HEK293 (cell line): Measurements from ENCODE around the gene GAA.

ENCODE experiments used
- CTCF ChIA-PET: fragments of 350-600 bp; formaldehyde crosslinking; extraction: SDS; loops from one replicate; lab custom pipeline; 2021; ENCODE audit warnings: antibody characterized with exemption; lab: Yijun Ruan, JAX
- POLR2A ChIA-PET: fragments of 300-600 bp; formaldehyde crosslinking; extraction: SDS; loops from one replicate; lab custom pipeline; 2020; ENCODE audit warnings: antibody characterized with exemption, inconsistent platforms; lab: Yijun Ruan, JAX
- H3K27ac ChIP-seq: fragments of 200-500 bp; sonication (Bioruptor generic); 2 replicates; pipeline ENCODE4 v1.5.1; 2014; ENCODE audit warnings: low read depth, low read length, control low read depth, inconsistent platforms; ENCODE audit errors: extremely low read depth
- H3K36me3 ChIP-seq, 2 experiments: fragments of 200-500 bp in 1 of 2; sonication (Bioruptor generic) in 1 of 2; 1 replicate in 1 of 2; 2 replicates in 1 of 2; pipeline ENCODE4 v1.5.1; 2014 to 2017; ENCODE audit warnings: inconsistent platforms in 2 of 2, low read length in 2 of 2; ENCODE audit not compliant: control insufficient read depth in 2 of 2, insufficient read depth in 1 of 2
- H3K4me1 ChIP-seq: fragments of 200-500 bp; sonication (Bioruptor generic); 2 replicates; pipeline ENCODE4 v1.5.1; 2014; ENCODE audit warnings: mild to moderate bottlenecking, low read length, inconsistent platforms; ENCODE audit not compliant: control insufficient read depth, insufficient read depth
- H3K4me3 ChIP-seq: 2 replicates; pipeline ENCODE4 v1.5.1; 2011; ENCODE audit warnings: low read depth, mild to moderate bottlenecking, control low read depth, low read length, moderate library complexity
- H3K9me3 ChIP-seq: fragments of 200-500 bp; sonication (Bioruptor generic); 2 replicates; pipeline ENCODE4 v1.5.1; 2014; ENCODE audit warnings: low read depth, low read length, inconsistent platforms; ENCODE audit not compliant: control insufficient read depth, insufficient read depth
- GFI1B ChIP-seq: fragments of 450-650 bp; formaldehyde crosslinking; IDR thresholded peaks from 2 replicates; pipeline ENCODE4 v1.5.1; 2016; ENCODE audit warnings: missing biosample characterization, missing genetic modification characterization
- IKZF3 ChIP-seq: fragments of 450-650 bp; IDR thresholded peaks from 2 replicates; pipeline ENCODE4 v1.5.0; 2018; ENCODE audit warnings: missing biosample characterization, mild to moderate bottlenecking, missing genetic modification characterization, moderate library complexity
- KLF7 ChIP-seq: fragments of 450-650 bp; formaldehyde crosslinking; IDR thresholded peaks from 2 replicates; pipeline ENCODE4 v1.5.1; 2016; ENCODE audit warnings: missing biosample characterization, missing genetic modification characterization, borderline replicate concordance
- MEIS1 ChIP-seq: sonication (generic); formaldehyde crosslinking; IDR thresholded peaks from 2 replicates; pipeline ENCODE4 v1.8.1; 2022; ENCODE audit warnings: missing genetic modification reagents, mild to moderate bottlenecking, borderline replicate concordance
- SP7 ChIP-seq: fragments of 450-650 bp; formaldehyde crosslinking; IDR thresholded peaks from 2 replicates; pipeline ENCODE4 v1.5.1; 2016; ENCODE audit warnings: missing biosample characterization, missing genetic modification characterization
- ZFP37 ChIP-seq: fragments of 450-650 bp; formaldehyde crosslinking; IDR thresholded peaks from 2 replicates; pipeline ENCODE4 v1.5.1; 2016; ENCODE audit warnings: missing biosample characterization, missing genetic modification characterization
- ZNF112 ChIP-seq: fragments of 450-650 bp; formaldehyde crosslinking; IDR thresholded peaks from 2 replicates; pipeline ENCODE4 v1.5.0; 2017; ENCODE audit warnings: missing biosample characterization, missing genetic modification characterization
- ZNF114 ChIP-seq: fragments of 450-650 bp; formaldehyde crosslinking; IDR thresholded peaks from 2 replicates; pipeline ENCODE4 v1.5.0; 2017; ENCODE audit warnings: missing biosample characterization, missing genetic modification characterization
- ZNF140 ChIP-seq: fragments of 450-650 bp; formaldehyde crosslinking; IDR thresholded peaks from 2 replicates; pipeline ENCODE4 v1.5.1; 2016; ENCODE audit warnings: missing biosample characterization, missing genetic modification characterization
- ZNF155 ChIP-seq: fragments of 450-650 bp; formaldehyde crosslinking; IDR thresholded peaks from 2 replicates; pipeline ENCODE4 v1.5.1; 2016; ENCODE audit warnings: missing biosample characterization, missing genetic modification characterization
- ZNF175 ChIP-seq: fragments of 450-650 bp; formaldehyde crosslinking; IDR thresholded peaks from 2 replicates; pipeline ENCODE4 v1.5.1; 2016; ENCODE audit warnings: missing biosample characterization, missing genetic modification characterization
- ZNF274 ChIP-seq, 2 experiments: fragments of 200-500 bp in 1 of 2; fragments of 450-650 bp in 1 of 2; sonication (Bioruptor generic) in 1 of 2; formaldehyde crosslinking in 1 of 2; IDR thresholded peaks; 2 replicates each; pipeline versions ENCODE4 v1.5.1 to v1.6.1; 2014 to 2016; ENCODE audit warnings: borderline replicate concordance in 1 of 2, inconsistent platforms in 1 of 2, low read length in 1 of 2, missing biosample characterization in 1 of 2, missing genetic modification characterization in 1 of 2
- ZNF366 ChIP-seq: fragments of 450-650 bp; formaldehyde crosslinking; conservative IDR thresholded peaks from 2 replicates; pipeline ENCODE4 v1.5.1; 2016; ENCODE audit warnings: missing biosample characterization, missing genetic modification characterization
- ZNF560 ChIP-seq: fragments of 450-650 bp; formaldehyde crosslinking; IDR thresholded peaks from 2 replicates; pipeline ENCODE4 v1.5.1; 2017; ENCODE audit warnings: missing biosample characterization, missing genetic modification characterization, borderline replicate concordance
- ZNF571 ChIP-seq: fragments of 450-650 bp; formaldehyde crosslinking; IDR thresholded peaks from 2 replicates; pipeline ENCODE4 v1.5.0; 2017; ENCODE audit warnings: missing biosample characterization, missing genetic modification characterization
- ZNF585B ChIP-seq: fragments of 450-650 bp; formaldehyde crosslinking; IDR thresholded peaks from 2 replicates; pipeline ENCODE4 v1.5.1; 2016; ENCODE audit warnings: missing biosample characterization, missing genetic modification characterization
- ZNF621 ChIP-seq: fragments of 450-650 bp; formaldehyde crosslinking; IDR thresholded peaks from 2 replicates; pipeline ENCODE4 v1.5.1; 2017; ENCODE audit warnings: missing biosample characterization, missing genetic modification characterization
- ZNF701 ChIP-seq: fragments of 450-650 bp; formaldehyde crosslinking; IDR thresholded peaks from 2 replicates; pipeline ENCODE4 v1.5.1; 2016; ENCODE audit warnings: missing biosample characterization, missing genetic modification characterization
- ZNF747 ChIP-seq: fragments of 450-650 bp; formaldehyde crosslinking; IDR thresholded peaks from 2 replicates; pipeline ENCODE4 v1.5.1; 2016; ENCODE audit warnings: missing biosample characterization, missing genetic modification characterization
- ZNF837 ChIP-seq: fragments of 450-650 bp; formaldehyde crosslinking; IDR thresholded peaks from 2 replicates; pipeline ENCODE4 v1.5.1; 2016; ENCODE audit warnings: missing biosample characterization, missing genetic modification characterization
- TF ChIP-seq, protein P1 (sequence below): fragments of 450-650 bp; formaldehyde crosslinking; IDR thresholded peaks from 2 replicates; pipeline ENCODE4 v1.5.1; 2016; ENCODE audit warnings: missing biosample characterization, missing genetic modification characterization, borderline replicate concordance
- TF ChIP-seq, protein P2 (sequence below): fragments of 450-650 bp; formaldehyde crosslinking; IDR thresholded peaks from 2 replicates; pipeline ENCODE4 v1.5.1; 2016; ENCODE audit warnings: missing biosample characterization, missing genetic modification characterization

GAA gene

DNA sequence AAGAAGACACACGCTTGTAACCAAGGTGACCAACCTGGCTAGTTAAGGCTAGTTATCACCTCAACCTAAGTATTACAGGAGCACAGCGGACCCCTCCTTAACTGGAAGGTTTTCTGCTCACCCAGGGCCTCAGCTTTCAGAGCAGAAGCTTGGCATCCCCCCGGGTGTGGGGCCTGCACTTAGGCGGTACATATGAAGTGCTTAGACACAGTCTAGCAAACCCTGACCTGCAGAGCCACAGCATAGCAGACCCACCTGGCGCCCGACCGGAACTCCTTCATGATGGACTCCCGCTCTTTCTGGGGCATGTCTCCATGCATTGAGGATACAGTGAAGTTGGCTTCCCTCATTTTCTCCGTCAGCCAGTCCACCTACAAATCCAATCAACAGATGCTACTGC lies 35.8 kb downstream of the GAA start:
- 0 out of 2 replicates have a peak overlapping the region, but pooled peaks have one; percentile 41 for H3K27ac ChIP-seq
- peaks cover 96 to 98% of the 10 kb centered on the region in 2 experiments for H3K36me3 ChIP-seq
- no peaks in the 10 kb centered on the region for H3K4me1 ChIP-seq
- ChIA-PET POLR2A (no interaction called here), CTCF (interaction anchor here (0.6 kb wide), 1 partner anchor 1792 kb away, joined by 3 read pairs; no protein-coding TSS in a partner anchor)
- no peaks in the 10 kb centered on the region for H3K9me3 ChIP-seq
- H3K4me3 ChIP-seq: no peak overlapping the region
- TF ChIP-seq ZNF701: no peak
- TF ChIP-seq, all 188 proteins: peak for 0

DNA sequence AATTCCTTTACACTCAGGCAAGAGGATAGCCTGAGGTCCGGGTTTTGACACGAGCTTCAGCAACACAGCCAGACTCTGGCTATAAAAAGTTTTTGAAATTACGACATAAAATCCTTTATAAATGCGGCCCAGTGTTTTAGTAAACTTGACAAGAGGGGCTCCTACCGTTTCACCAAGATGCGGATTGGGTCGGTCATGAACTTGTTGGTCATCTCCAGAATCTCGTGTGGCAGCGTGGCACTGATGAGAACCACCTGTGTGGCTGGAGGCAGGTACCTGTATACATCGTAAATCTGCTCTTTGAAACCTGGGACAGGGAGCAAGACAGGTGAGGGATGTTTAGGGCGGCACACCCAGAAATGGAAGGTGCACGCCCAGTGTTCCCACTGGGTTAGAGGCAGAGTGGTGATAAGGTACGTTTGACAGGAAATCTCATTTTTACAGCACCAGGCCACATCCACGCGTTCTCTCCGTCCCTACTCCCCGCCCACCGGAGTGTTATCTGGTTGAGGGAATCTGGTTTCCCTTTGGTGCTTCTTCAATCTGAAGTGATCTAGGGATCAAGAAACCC lies 37.6 kb downstream of the GAA start:
- CTCF ChIA-PET: interaction anchor here (1.0 kb wide), 1 partner anchor 38 kb away, joined by 3 read pairs; the partner anchor contains the start of gene GAA

DNA sequence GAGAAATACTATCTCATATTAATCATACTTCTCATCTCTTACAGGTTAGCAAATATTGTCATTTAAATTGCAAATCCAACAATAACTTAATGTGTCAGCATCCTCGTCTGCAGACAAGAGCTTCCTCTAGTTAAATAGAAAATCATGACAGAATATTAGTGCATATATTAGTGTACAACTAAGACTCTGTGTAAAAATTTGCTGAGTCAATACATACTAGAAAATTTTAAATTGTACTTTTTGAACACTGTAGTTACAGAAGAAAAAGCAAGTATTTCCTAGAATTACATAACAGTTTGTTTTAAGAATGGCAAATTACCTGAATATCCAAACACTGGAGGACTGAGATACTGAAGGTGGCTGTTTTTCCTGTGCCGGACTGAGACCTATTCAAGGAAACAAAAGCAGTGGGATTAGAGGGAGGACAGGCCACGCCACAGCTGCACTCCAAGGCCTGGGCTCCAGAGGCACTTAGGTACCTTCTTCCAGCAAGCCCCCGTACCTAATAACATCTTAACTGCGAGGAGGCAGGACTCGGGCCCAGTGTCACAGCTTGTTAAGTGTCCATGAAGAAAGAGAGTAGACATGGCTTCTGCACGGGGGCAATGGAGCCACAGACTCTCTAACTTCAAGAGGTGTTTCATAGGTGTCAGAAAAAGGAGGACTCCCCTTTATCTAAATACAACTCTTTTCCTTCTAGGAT lies 40.2 kb downstream of the GAA start:
- ChIA-PET CTCF (interaction anchor here (0.7 to 1.3 kb wide), 3 partner anchors 13 to 40 kb away, joined by 3 to 10 read pairs (median 4); partner anchors contain the start of gene GAA), POLR2A (interaction anchor here (1.2 to 2.4 kb wide), 2 partner anchors 8 to 40 kb away, joined by 3 to 7 read pairs (median 5); partner anchors contain the start of gene GAA)
- no peaks in the 10 kb centered on the region; the same call in 1 of the 2 replicates for H3K4me1 ChIP-seq
- TF ChIP-seq ZNF274 (IDR thresholded peaks at IDR 0.05; ENCODE audit: low read length): no peak
- TF ChIP-seq ZNF274 (tag by site-specific recombination; IDR thresholded peaks at IDR 0.05; ENCODE audit: borderline replicate concordance): no peak
- no peak for TF ChIP-seq ZNF114 (tag by site-specific recombination)
- TF ChIP-seq GFI1B (tag by site-specific recombination): no peak
- H3K36me3 ChIP-seq: peaks cover 80 to 92% of the 10 kb centered on the region in 2 experiments
- H3K4me3 ChIP-seq: no peak overlapping the region
- no peak overlapping the region; the same call in 1 of the 2 replicates for H3K27ac ChIP-seq
- no peaks in the 10 kb centered on the region for H3K9me3 ChIP-seq

More for the DNA sequence above, 37.6 kb downstream of the GAA start:
- Histone ChIP-seq H3K4me3 (no peak overlapping the region), H3K9me3 (no peaks in the 10 kb centered on the region), H3K27ac (no peak overlapping the region), H3K4me1 (no peaks in the 10 kb centered on the region), H3K36me3 (peaks cover 100% of the 10 kb centered on the region in 2 experiments)
- POLR2A ChIA-PET: interaction anchor here (1.0 kb wide), 1 partner anchor 38 kb away, joined by 3 read pairs; the partner anchor contains the start of gene GAA
- TF ChIP-seq ZNF366 (tag by site-specific recombination) (no peak), KLF7 (no peak), ZNF571 (tag by site-specific recombination) (no peak), ZNF747 (tag by site-specific recombination) (no peak), ZNF560 (tag by site-specific recombination) (no peak), ZNF621 (tag by site-specific recombination) (no peak), ZNF837 (no peak), IKZF3 (no peak), ZNF175 (no peak), ZNF112 (tag by site-specific recombination) (no peak), MEIS1 (CRISPR knock-in tag) (no peak), ZFP37 (tag by site-specific recombination) (no peak), ZNF155 (tag by site-specific recombination) (no peak), ZNF585B (tag by site-specific recombination) (no peak), ZNF140 (tag by site-specific recombination) (no peak), SP7 (tag by site-specific recombination) (no peak)
- TF ChIP-seq, protein P1, sequence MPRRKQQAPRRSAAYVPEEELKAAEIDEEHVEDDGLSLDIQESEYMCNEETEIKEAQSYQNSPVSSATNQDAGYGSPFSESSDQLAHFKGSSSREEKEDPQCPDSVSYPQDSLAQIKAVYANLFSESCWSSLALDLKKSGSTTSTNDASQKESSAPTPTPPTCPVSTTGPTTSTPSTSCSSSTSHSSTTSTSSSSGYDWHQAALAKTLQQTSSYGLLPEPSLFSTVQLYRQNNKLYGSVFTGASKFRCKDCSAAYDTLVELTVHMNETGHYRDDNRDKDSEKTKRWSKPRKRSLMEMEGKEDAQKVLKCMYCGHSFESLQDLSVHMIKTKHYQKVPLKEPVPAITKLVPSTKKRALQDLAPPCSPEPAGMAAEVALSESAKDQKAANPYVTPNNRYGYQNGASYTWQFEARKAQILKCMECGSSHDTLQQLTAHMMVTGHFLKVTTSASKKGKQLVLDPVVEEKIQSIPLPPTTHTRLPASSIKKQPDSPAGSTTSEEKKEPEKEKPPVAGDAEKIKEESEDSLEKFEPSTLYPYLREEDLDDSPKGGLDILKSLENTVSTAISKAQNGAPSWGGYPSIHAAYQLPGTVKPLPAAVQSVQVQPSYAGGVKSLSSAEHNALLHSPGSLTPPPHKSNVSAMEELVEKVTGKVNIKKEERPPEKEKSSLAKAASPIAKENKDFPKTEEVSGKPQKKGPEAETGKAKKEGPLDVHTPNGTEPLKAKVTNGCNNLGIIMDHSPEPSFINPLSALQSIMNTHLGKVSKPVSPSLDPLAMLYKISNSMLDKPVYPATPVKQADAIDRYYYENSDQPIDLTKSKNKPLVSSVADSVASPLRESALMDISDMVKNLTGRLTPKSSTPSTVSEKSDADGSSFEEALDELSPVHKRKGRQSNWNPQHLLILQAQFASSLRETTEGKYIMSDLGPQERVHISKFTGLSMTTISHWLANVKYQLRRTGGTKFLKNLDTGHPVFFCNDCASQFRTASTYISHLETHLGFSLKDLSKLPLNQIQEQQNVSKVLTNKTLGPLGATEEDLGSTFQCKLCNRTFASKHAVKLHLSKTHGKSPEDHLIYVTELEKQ: no peak
- TF ChIP-seq, protein P2, sequence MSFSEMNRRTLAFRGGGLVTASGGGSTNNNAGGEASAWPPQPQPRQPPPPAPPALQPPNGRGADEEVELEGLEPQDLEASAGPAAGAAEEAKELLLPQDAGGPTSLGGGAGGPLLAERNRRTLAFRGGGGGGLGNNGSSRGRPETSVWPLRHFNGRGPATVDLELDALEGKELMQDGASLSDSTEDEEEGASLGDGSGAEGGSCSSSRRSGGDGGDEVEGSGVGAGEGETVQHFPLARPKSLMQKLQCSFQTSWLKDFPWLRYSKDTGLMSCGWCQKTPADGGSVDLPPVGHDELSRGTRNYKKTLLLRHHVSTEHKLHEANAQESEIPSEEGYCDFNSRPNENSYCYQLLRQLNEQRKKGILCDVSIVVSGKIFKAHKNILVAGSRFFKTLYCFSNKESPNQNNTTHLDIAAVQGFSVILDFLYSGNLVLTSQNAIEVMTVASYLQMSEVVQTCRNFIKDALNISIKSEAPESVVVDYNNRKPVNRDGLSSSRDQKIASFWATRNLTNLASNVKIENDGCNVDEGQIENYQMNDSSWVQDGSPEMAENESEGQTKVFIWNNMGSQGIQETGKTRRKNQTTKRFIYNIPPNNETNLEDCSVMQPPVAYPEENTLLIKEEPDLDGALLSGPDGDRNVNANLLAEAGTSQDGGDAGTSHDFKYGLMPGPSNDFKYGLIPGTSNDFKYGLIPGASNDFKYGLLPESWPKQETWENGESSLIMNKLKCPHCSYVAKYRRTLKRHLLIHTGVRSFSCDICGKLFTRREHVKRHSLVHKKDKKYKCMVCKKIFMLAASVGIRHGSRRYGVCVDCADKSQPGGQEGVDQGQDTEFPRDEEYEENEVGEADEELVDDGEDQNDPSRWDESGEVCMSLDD (tag by site-specific recombination): no peak
